ENCODE data around the gene TXN2.
A peak's percentile ranks its signal among the peaks of the same experiment; 100 is the strongest.

Gene TXN2

DNA sequence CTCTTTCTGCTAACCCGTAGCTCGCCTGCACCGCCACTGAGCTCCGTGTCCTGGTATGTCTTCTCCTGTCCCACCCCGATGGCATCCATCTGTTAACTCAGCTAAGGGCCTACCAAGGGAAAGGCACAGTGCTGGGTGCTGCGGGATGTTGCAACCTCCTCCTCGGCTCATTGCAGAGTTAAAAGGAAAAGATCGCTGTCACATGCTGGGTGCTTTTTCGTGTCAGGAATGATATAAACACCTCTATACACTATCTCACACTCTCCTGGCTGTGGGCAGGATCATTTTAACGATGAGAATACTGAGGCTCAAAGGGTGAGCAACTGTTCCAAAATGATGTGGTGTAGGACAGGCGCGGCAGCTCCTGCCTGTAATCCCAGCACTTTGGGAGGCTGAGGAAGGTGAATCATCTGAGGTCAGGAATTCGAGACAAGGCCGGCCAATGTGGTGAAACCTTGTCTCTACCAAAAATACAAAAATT lies 10.1 kb downstream of the TXN2 start:
- POLR2A ChIA-PET: interaction anchor here (1.2 kb wide), 1 partner anchor 107 kb away, joined by 3 read pairs; no protein-coding TSS in a partner anchor

GRCh38 chr22:36470994-36471331 lies 10.5 kb downstream of the TXN2 start:
- POLR2A ChIA-PET: interaction anchor here (1.2 kb wide), 1 partner anchor 106 kb away, joined by 3 read pairs; no protein-coding TSS in a partner anchor

More for the DNA sequence above, 10.1 kb downstream of the TXN2 start:
- CTCF ChIA-PET: interaction anchor here (0.8 to 6.1 kb wide), 34 partner anchors 9 to 243 kb away, joined by 3 to 233 read pairs (median 6); partner anchors contain the start of genes MYH9 and TXN2
- no peak for TF ChIP-seq CTCF (IDR thresholded peaks at IDR 0.05; ENCODE audit: control extremely low read depth, extremely low read depth, low read depth, missing control alignments)
- DNase-seq (ENCODE audit: extremely low spot score): no peak

GRCh38 chr22:36470162-36470993 lies 11.1 kb downstream of the TXN2 start:
- peak; percentile 95 for TF ChIP-seq CTCF (IDR thresholded peaks at IDR 0.05; ENCODE audit: control extremely low read depth, extremely low read depth, low read depth, missing control alignments)
- POLR2A ChIA-PET: interaction anchor here (1.2 kb wide), 1 partner anchor 106 kb away, joined by 3 read pairs; no protein-coding TSS in a partner anchor
- CTCF ChIA-PET: interaction anchor here (0.6 to 6.1 kb wide), 56 partner anchors 8 to 242 kb away, joined by 3 to 233 read pairs (median 4); partner anchors contain the start of genes MYH9 and TXN2
- DNase-seq (ENCODE audit: extremely low spot score): peak; percentile 86

More at GRCh38 chr22:36470994-36471331, 10.5 kb downstream of the TXN2 start:
- no peak for TF ChIP-seq CTCF (IDR thresholded peaks at IDR 0.05; ENCODE audit: control extremely low read depth, extremely low read depth, low read depth, missing control alignments)
- CTCF ChIA-PET: interaction anchor here (0.8 to 6.1 kb wide), 38 partner anchors 9 to 242 kb away, joined by 3 to 233 read pairs (median 6); partner anchors contain the start of genes MYH9 and TXN2
- no peak for DNase-seq (ENCODE audit: extremely low spot score)

DNA sequence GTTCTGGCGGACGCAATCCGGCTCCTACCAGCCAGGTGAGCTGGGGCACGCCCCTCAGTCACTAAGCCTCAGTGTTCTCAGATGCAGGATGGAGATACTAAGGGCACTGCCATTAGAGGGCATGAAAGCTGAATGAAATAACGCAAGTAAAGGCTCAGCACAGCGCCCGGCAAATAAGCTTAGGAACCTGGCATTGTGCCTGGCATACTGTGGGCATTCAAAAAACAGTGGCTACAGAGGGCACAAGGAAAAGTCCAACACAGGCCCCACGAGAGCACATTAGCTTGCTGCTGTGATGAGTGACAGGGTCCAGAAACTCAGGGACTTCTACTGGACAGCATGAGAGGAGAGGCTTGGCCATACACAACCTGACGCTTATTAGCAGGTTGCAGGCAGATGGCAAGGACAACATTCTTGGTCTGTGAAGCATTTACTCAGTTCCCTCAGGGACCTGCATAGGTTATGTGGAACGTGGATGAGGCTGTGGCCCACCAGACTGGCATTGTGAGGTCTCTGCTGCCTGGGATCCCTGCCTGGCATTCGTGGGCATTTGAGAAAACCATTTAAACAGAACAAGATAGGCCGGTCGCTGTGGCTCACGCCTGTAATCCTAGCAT lies 12.2 kb downstream of the TXN2 start:
- ChIA-PET POLR2A (no interaction called here), CTCF (interaction anchor here (1.2 to 6.1 kb wide), 9 partner anchors 9 to 176 kb away, joined by 3 to 233 read pairs (median 16); partner anchors contain the start of gene TXN2)
- no peak for TF ChIP-seq CTCF (IDR thresholded peaks at IDR 0.05; ENCODE audit: control extremely low read depth, extremely low read depth, low read depth, missing control alignments)
- DNase-seq (ENCODE audit: extremely low spot score): no peak

GRCh38 chr22:36467946-36468345 lies 13.5 kb downstream of the TXN2 start:
- no peak for TF ChIP-seq CTCF (IDR thresholded peaks at IDR 0.05; ENCODE audit: control extremely low read depth, extremely low read depth, low read depth, missing control alignments)
- ChIA-PET CTCF (interaction anchor here (1.2 to 6.1 kb wide), 5 partner anchors 8 to 167 kb away, joined by 3 to 233 read pairs (median 5); no protein-coding TSS in a partner anchor), POLR2A (no interaction called here)
- no peak for DNase-seq (ENCODE audit: extremely low spot score)
